NCI-H524 (cell line): Measurements from ENCODE around the gene CCL11.
"Not testable (repeated sequence)": the region's sequence is repeated elsewhere in the genome, so short reads cannot be mapped to it uniquely, and the experiment has no call there.

Experiments used
- DNase-seq, 2 experiments: peaks; one replicate each; lab custom pipeline; 2025; lab: John Stamatoyannopoulos, UW

CCL11 gene

GRCh38 chr17:34307110-34307509 is 21.6 kb downstream of the CCL11 start:
- DNase-seq, result no peak

- no peak for DNase-seq
Observed at GRCh38 chr17:34308371-34308770, 22.8 kb downstream of the CCL11 start.

GRCh38 chr17:34311291-34311690 is 25.7 kb downstream of the CCL11 start:
- no peak for DNase-seq

- no peak for DNase-seq
Observed at GRCh38 chr17:34312080-34312479, 26.5 kb downstream of the CCL11 start.

- no peak for DNase-seq
Observed at GRCh38 chr17:34313164-34313563, 27.6 kb downstream of the CCL11 start.

- DNase-seq, result no peak
Observed at GRCh38 chr17:34314279-34314678, 28.7 kb downstream of the CCL11 start.

GRCh38 chr17:34318474-34318873 is 32.9 kb downstream of the CCL11 start:
- DNase-seq, result peak in 1 of 2 experiments; percentile 0

GRCh38 chr17:34319039-34319483 is 33.5 kb downstream of the CCL11 start, which contains the start of gene CCL8:
CCL8 (plus strand) TSS chr17:34319435; CDS start chr17:34319502, 67 bp downstream.
- no peak for DNase-seq

- no peak for DNase-seq
Observed at GRCh38 chr17:34321964-34322363, 36.4 kb downstream of the CCL11 start.

- DNase-seq, result not testable (repeated sequence)
Observed at GRCh38 chr17:34327580-34327979, 42.0 kb downstream of the CCL11 start.

GRCh38 chr17:34337701-34338100 is 52.2 kb downstream of the CCL11 start:
- DNase-seq, result no peak
